Fibroblast of skin of right quadriceps (primary cell): ENCODE results near the gene PPM1F.
"Not testable (repeated sequence)": the region's sequence is repeated elsewhere in the genome, so short reads cannot be mapped to it uniquely, and the experiment has no call there.

ENCODE experiments used
- DNase-seq: peaks from one replicate; pipeline ENCODE4 v3.0.0-alpha.2; 2013

Gene PPM1F

GRCh38 chr22:21881841-21882753 is 70.6 kb downstream of the PPM1F start:
- DNase-seq, result no peak

- peak; percentile 80 for DNase-seq
These were observed 76.0 kb downstream of the PPM1F start for GRCh38 chr22:21876486-21877176.

GRCh38 chr22:21874953-21875352 is 77.7 kb downstream of the PPM1F start:
- DNase-seq, result not testable (repeated sequence)

GRCh38 chr22:21873619-21874018 is 79.0 kb downstream of the PPM1F start:
- DNase-seq, result no peak

- not testable (repeated sequence) for DNase-seq
These were observed 79.9 kb downstream of the PPM1F start for GRCh38 chr22:21872741-21873140.
